ENCODE measurements around the gene INSRR.

Gene INSRR

DNA sequence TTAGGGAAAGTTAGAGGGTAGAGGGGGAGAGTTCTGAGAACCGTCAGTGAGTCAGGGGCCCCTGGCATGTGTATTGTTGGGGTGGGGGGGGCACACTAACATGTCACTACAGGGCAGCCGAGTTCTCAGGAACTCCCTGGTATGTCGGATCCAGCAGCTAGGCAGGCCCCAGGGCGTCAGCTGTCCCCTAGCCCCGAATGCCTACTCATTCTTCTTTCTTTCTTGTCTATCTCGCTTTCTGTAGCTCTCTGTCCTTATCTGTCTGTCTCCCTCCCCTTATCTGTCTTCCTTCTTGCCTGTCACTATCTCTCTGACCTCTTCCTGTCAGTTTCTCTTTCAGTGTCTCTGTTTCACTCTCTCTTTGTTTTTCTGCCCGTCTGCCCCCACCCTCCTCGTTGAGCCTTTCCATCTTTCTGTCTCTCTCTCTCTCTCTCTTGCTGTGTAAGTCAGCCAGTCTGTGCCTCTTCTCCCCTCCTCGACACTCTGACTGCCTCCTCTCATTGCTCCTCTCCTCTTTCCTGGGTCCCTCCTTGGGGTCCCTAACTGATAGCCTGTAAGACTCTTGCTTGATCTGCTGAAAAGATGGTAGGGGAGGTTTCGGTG, 4.2 kb upstream of the INSRR start:
- Histone ChIP-seq H3K36me3 (ENCODE audit: control insufficient read depth in 2 of 2, insufficient read depth in 2 of 2, low read length in 2 of 2) (no peaks in the 10 kb centered on the region), H3K27me3 (ENCODE audit: control insufficient read depth in 2 of 2, insufficient read depth in 2 of 2, low read length in 2 of 2) (peaks cover 36 to 51% of the 10 kb centered on the region in 2 donors), H3K4me1 (ENCODE audit: control insufficient read depth in 2 of 2, insufficient read depth in 2 of 2, low read length in 2 of 2) (peaks cover 8% of the 10 kb centered on the region in 2 donors), H3K4me3 (ENCODE audit: low read length in 2 of 2) (no peak overlapping the region), H3K27ac (ENCODE audit: low read depth in 2 of 2, low read length in 2 of 2) (no peak overlapping the region), H3K9me3 (ENCODE audit: control insufficient read depth in 2 of 2, low read length in 2 of 2) (no peaks in the 10 kb centered on the region), H3K9ac (ENCODE audit: low read depth in 1 of 2, low read length in 2 of 2) (no peak overlapping the region)

DNA sequence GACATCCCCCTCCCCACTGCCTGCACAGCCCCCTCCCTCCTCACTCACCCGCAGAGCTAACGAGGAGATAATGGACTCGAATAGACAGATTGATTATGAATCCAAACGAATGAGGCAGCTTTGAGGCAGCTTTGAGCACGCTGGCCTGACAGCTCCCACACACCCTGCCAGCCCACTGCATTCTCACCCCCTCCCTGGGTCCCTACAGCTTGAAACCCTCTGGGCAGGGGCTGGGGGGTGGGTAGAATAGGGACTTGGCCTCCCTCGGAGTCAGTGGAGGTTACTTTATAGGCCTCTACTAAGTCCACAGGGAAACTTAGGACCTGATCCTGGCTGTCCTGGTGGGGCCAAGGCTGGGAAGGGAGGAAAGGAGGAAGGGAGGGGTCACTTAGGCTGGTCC, 3.7 kb upstream of the INSRR start:
- H3K27me3 ChIP-seq (ENCODE audit: control insufficient read depth in 2 of 2, insufficient read depth in 2 of 2, low read length in 2 of 2) = peaks cover 41 to 55% of the 10 kb centered on the region in 2 donors
- H3K27ac ChIP-seq (ENCODE audit: low read depth in 2 of 2, low read length in 2 of 2) = no peak overlapping the region
- peaks cover 8% of the 10 kb centered on the region in 2 donors for H3K4me1 ChIP-seq (ENCODE audit: control insufficient read depth in 2 of 2, insufficient read depth in 2 of 2, low read length in 2 of 2)
- no peak overlapping the region for H3K4me3 ChIP-seq (ENCODE audit: low read length in 2 of 2)
- no peak overlapping the region for H3K9ac ChIP-seq (ENCODE audit: low read depth in 1 of 2, low read length in 2 of 2)
- no peaks in the 10 kb centered on the region for H3K36me3 ChIP-seq (ENCODE audit: control insufficient read depth in 2 of 2, insufficient read depth in 2 of 2, low read length in 2 of 2)
- H3K9me3 ChIP-seq (ENCODE audit: control insufficient read depth in 2 of 2, low read length in 2 of 2) = no peaks in the 10 kb centered on the region

DNA sequence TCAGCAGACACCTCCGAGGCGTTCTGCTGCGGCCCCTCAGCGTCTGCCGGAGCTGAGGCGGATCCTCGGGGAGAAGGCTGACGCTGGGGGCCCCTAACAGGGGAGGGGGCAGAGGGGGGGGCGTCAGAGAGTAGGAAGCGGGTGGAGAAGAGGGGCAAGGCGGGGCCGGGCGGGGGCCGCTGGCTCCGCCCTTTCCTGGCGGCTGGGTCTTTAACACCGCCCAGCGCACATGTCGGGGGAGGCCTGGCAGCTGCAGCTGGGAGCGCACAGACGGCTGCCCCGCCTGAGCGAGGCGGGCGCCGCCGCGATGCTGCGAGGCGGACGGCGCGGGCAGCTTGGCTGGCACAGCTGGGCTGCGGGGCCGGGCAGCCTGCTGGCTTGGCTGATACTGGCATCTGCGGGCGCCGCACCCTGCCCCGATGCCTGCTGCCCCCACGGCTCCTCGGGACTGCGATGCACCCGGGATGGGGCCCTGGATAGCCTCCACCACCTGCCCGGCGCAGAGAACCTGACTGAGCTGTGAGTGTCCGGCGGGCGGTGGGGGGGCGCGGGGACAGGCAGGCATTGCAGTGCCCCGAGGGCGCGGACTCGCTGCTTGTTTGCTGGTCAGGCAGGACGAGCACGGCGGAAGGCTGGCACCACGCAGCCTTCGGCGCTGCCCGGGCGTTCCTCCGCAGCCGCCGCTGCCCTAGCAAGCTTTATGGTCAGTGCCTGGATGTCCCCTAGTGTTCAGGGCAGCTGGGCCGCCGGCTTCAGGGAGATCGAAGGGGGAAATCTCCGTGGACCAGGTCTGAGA, 1.9 kb upstream of the INSRR start, which contains the start of gene NTRK1:
Gene NTRK1, plus strand, starts transcription at position 238 of the 796 bp plus-strand sequence. Its CDS starts 70 bp downstream, at position 308.
- Histone ChIP-seq H3K27me3 (ENCODE audit: control insufficient read depth in 2 of 2, insufficient read depth in 2 of 2, low read length in 2 of 2) (peaks cover 51 to 66% of the 10 kb centered on the region in 2 donors), H3K27ac (ENCODE audit: low read depth in 2 of 2, low read length in 2 of 2) (no peak within 1 kb of the TSS), H3K4me3 (ENCODE audit: low read length in 2 of 2) (peak within 1 kb of the TSS; percentile 37 to 57), H3K9me3 (ENCODE audit: control insufficient read depth in 2 of 2, low read length in 2 of 2) (no peaks in the 10 kb centered on the region), H3K4me1 (ENCODE audit: control insufficient read depth in 2 of 2, insufficient read depth in 2 of 2, low read length in 2 of 2) (peaks cover 8% of the 10 kb centered on the region in 2 donors), H3K36me3 (ENCODE audit: control insufficient read depth in 2 of 2, insufficient read depth in 2 of 2, low read length in 2 of 2) (no peaks in the 10 kb centered on the region), H3K9ac (ENCODE audit: low read depth in 1 of 2, low read length in 2 of 2) (peak within 1 kb of the TSS in 1 of 2 donors; percentile 6)

DNA sequence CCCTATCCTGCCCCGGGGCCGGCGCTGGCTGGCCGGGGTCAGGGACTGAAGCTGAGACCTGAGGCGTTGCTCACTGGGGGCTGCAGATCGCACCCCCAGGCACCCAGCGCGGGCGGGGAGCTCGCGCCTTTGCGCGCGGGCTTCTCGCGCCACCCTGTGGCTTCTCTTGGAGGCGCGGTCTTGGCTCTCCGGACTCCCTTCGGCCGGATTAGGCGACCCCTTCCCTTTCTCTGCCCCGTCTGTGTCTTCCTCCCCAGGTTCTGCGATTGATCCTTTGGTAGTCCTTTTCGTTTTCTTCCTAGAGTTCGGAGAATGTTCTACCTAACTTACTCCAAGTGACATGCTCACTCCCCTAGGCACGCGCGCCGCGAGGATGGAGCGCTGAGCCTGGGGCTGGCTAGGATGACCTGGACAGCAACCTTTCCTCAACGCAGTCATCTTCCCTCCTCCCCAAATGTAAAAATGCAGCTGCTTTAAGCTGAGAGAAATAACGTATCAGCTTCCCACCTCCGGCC, 1.3 kb upstream of the INSRR start:
- H3K36me3 ChIP-seq (ENCODE audit: control insufficient read depth in 2 of 2, insufficient read depth in 2 of 2, low read length in 2 of 2) = no peaks in the 10 kb centered on the region
- H3K9ac ChIP-seq (ENCODE audit: low read depth in 1 of 2, low read length in 2 of 2) = peak overlapping the region in 1 of 2 donors; percentile 6
- H3K27ac ChIP-seq (ENCODE audit: low read depth in 2 of 2, low read length in 2 of 2) = no peak overlapping the region
- peaks cover 8% of the 10 kb centered on the region in 2 donors for H3K4me1 ChIP-seq (ENCODE audit: control insufficient read depth in 2 of 2, insufficient read depth in 2 of 2, low read length in 2 of 2)
- H3K4me3 ChIP-seq (ENCODE audit: low read length in 2 of 2) = peak overlapping the region; percentile 37 to 57
- H3K9me3 ChIP-seq (ENCODE audit: control insufficient read depth in 2 of 2, low read length in 2 of 2) = no peaks in the 10 kb centered on the region
- H3K27me3 ChIP-seq (ENCODE audit: control insufficient read depth in 2 of 2, insufficient read depth in 2 of 2, low read length in 2 of 2) = peaks cover 51 to 66% of the 10 kb centered on the region in 2 donors

DNA sequence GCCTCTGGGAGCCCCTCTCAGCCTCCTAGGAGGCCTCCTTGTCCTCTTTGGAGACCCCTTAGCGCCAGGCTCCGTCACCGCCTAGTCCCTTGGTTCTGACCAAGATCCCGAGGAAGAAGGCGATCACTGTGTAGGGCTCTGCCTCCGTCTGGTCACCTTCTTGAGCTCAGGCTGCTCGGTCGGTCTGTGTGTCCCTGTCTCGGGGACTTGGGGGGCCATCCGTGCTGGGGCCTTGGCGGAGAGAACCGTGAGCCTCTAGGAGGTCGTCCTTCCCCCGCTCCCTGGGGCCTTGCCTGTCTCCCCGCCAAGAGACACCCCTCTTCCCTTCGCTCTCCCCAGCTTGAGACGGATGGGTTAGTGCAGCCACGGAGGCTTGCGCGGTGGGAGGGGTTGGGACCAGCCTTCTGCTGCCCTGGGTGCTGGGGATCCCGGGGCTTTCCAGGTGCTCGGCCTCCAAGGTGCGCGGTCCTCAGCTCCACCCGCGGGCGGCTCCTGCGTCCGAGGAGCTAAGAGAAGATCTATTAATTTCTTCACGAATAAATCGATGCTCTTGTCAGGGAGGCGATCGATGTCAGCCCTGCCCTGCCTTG, 701 bp upstream of the INSRR start:
- Histone ChIP-seq H3K4me1 (ENCODE audit: control insufficient read depth in 2 of 2, insufficient read depth in 2 of 2, low read length in 2 of 2) (peaks cover 8% of the 10 kb centered on the region in 2 donors), H3K9me3 (ENCODE audit: control insufficient read depth in 2 of 2, low read length in 2 of 2) (no peaks in the 10 kb centered on the region), H3K9ac (ENCODE audit: low read depth in 1 of 2, low read length in 2 of 2) (no peak overlapping the region), H3K27ac (ENCODE audit: low read depth in 2 of 2, low read length in 2 of 2) (no peak overlapping the region), H3K36me3 (ENCODE audit: control insufficient read depth in 2 of 2, insufficient read depth in 2 of 2, low read length in 2 of 2) (no peaks in the 10 kb centered on the region), H3K27me3 (ENCODE audit: control insufficient read depth in 2 of 2, insufficient read depth in 2 of 2, low read length in 2 of 2) (peaks cover 49 to 66% of the 10 kb centered on the region in 2 donors), H3K4me3 (ENCODE audit: low read length in 2 of 2) (peak overlapping the region; percentile 37 to 57)

DNA sequence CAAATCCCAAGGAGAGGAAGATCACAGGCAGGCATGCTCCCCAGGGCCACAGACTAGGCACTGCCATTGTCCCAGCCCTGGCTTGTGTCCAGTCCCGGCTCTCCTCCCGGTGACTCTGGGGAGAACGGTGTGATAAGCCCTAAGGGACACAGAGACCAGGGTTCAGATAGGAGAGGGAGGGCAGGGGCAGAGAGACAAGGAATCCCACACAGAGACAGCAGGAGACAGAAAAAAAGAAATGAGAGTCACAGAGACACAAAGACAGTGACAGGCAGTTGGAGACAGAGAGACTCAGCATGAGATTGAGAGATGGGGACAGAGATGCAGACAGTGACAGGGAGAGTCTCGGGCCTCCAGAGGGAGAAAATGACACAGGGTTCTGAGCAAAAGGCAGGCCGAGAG, 361 bp downstream of the INSRR start:
- H3K4me1 ChIP-seq (ENCODE audit: control insufficient read depth in 2 of 2, insufficient read depth in 2 of 2, low read length in 2 of 2) = peaks cover 8% of the 10 kb centered on the region in 2 donors
- H3K27me3 ChIP-seq (ENCODE audit: control insufficient read depth in 2 of 2, insufficient read depth in 2 of 2, low read length in 2 of 2) = peaks cover 45 to 63% of the 10 kb centered on the region in 2 donors
- H3K36me3 ChIP-seq (ENCODE audit: control insufficient read depth in 2 of 2, insufficient read depth in 2 of 2, low read length in 2 of 2) = no peaks in the 10 kb centered on the region
- H3K9me3 ChIP-seq (ENCODE audit: control insufficient read depth in 2 of 2, low read length in 2 of 2) = no peaks in the 10 kb centered on the region
- H3K27ac ChIP-seq (ENCODE audit: low read depth in 2 of 2, low read length in 2 of 2) = no peak overlapping the region
- no peak overlapping the region for H3K4me3 ChIP-seq (ENCODE audit: low read length in 2 of 2)
- no peak overlapping the region for H3K9ac ChIP-seq (ENCODE audit: low read depth in 1 of 2, low read length in 2 of 2)

DNA sequence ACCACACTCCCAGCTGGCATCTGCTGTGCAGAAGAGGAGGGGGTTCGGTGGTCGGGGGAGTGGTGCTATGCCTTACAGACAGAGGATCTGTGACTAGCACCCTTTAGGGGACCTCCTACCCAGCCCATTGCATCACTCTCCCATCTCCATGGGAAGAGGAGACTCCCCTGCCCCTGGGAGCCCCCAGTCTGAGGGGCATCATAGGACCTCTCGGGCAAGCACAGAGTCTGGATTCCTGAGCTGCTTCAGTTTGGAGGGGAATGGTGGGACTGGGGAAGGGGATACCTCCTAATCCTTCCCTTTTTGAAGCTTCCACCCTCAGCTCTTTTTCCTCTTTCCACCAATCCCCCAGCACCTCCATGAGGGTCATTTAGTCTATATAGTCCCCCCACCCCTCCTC, 1.4 kb downstream of the INSRR start:
- Histone ChIP-seq H3K27me3 (ENCODE audit: control insufficient read depth in 2 of 2, insufficient read depth in 2 of 2, low read length in 2 of 2) (peaks cover 45 to 60% of the 10 kb centered on the region in 2 donors), H3K9me3 (ENCODE audit: control insufficient read depth in 2 of 2, low read length in 2 of 2) (no peaks in the 10 kb centered on the region), H3K27ac (ENCODE audit: low read depth in 2 of 2, low read length in 2 of 2) (no peak overlapping the region), H3K4me3 (ENCODE audit: low read length in 2 of 2) (no peak overlapping the region), H3K36me3 (ENCODE audit: control insufficient read depth in 2 of 2, insufficient read depth in 2 of 2, low read length in 2 of 2) (no peaks in the 10 kb centered on the region), H3K9ac (ENCODE audit: low read depth in 1 of 2, low read length in 2 of 2) (no peak overlapping the region), H3K4me1 (ENCODE audit: control insufficient read depth in 2 of 2, insufficient read depth in 2 of 2, low read length in 2 of 2) (peaks cover 8% of the 10 kb centered on the region in 2 donors)

DNA sequence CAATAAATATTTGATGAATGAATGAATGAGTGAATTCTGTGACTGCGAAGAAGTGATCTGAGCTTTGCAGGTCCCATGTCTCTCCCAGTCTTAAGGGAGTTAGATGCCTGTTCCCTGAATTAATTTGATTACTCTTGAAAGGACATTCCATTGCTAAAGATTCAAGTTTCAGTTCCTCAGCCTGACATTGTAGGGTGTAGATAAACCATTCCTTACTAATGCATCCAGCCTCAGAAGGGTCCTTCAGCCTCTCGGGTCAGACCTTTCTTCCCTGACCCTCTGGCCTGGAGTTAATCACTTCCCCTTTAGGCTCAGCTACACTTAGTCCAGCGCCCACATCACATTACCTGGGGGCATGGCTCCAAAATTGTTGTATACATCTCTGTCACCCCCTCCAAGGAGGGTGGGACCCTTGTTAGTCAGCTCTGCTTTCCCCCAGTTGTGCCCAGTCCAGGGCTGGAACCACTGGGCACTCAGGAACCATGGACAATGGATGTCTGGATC, 2.6 kb downstream of the INSRR start:
- Histone ChIP-seq H3K9me3 (ENCODE audit: control insufficient read depth in 2 of 2, low read length in 2 of 2) (no peaks in the 10 kb centered on the region), H3K27ac (ENCODE audit: low read depth in 2 of 2, low read length in 2 of 2) (no peak overlapping the region), H3K4me1 (ENCODE audit: control insufficient read depth in 2 of 2, insufficient read depth in 2 of 2, low read length in 2 of 2) (peaks cover 8% of the 10 kb centered on the region in 2 donors), H3K36me3 (ENCODE audit: control insufficient read depth in 2 of 2, insufficient read depth in 2 of 2, low read length in 2 of 2) (no peaks in the 10 kb centered on the region), H3K4me3 (ENCODE audit: low read length in 2 of 2) (no peak overlapping the region), H3K27me3 (ENCODE audit: control insufficient read depth in 2 of 2, insufficient read depth in 2 of 2, low read length in 2 of 2) (peaks cover 35 to 48% of the 10 kb centered on the region in 2 donors), H3K9ac (ENCODE audit: low read depth in 1 of 2, low read length in 2 of 2) (no peak overlapping the region)

DNA sequence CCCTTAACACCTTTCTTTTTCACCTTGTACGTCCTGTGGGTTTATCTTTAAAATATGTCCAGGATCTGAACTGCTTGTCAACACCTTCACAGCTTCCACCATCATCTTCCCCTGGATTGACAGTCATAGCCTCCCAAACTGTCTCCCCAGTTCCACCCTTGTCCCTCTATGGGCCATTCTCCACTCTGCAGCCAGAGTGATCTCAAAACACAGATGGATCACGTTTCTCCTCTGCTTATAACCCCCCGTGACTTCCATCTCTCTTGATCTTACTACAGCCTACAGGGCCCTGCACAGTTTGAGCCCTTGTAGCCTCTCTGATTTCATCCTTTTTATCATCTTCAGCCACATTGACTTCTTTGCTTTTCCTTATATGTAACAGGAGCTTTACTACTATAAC, 4.3 kb downstream of the INSRR start:
- Histone ChIP-seq H3K27ac (ENCODE audit: low read depth in 2 of 2, low read length in 2 of 2) (no peak overlapping the region), H3K4me1 (ENCODE audit: control insufficient read depth in 2 of 2, insufficient read depth in 2 of 2, low read length in 2 of 2) (peaks cover 1 to 2% of the 10 kb centered on the region in 2 donors), H3K9me3 (ENCODE audit: control insufficient read depth in 2 of 2, low read length in 2 of 2) (no peaks in the 10 kb centered on the region), H3K4me3 (ENCODE audit: low read length in 2 of 2) (no peak overlapping the region), H3K9ac (ENCODE audit: low read depth in 1 of 2, low read length in 2 of 2) (no peak overlapping the region), H3K27me3 (ENCODE audit: control insufficient read depth in 2 of 2, insufficient read depth in 2 of 2, low read length in 2 of 2) (peaks cover 26 to 38% of the 10 kb centered on the region in 2 donors), H3K36me3 (ENCODE audit: control insufficient read depth in 2 of 2, insufficient read depth in 2 of 2, low read length in 2 of 2) (no peaks in the 10 kb centered on the region)

DNA sequence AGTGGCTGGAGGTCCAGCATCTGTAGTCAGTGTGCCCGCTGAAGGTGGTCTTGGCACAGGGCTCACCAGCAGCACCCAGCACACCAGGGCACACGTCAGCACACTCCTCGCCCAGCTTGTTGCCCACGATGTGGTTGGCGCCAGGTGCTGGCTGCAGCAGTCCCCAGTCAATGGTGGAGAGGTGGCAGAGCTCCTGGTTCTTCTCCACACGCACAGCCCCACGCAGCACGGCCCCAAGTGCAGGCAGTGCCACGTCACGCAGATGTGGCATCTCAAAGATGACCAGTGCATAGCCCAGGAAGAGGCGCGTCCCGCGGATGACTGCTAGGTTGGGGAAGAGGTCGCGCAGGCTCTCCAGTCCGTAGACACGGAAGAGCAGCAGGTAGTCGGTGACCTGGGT, 5.2 kb downstream of the INSRR start:
- no peaks in the 10 kb centered on the region for H3K36me3 ChIP-seq (ENCODE audit: control insufficient read depth in 2 of 2, insufficient read depth in 2 of 2, low read length in 2 of 2)
- H3K4me3 ChIP-seq (ENCODE audit: low read length in 2 of 2) = no peak overlapping the region
- H3K4me1 ChIP-seq (ENCODE audit: control insufficient read depth in 2 of 2, insufficient read depth in 2 of 2, low read length in 2 of 2) = no peaks in the 10 kb centered on the region
- peaks cover 24 to 36% of the 10 kb centered on the region in 2 donors for H3K27me3 ChIP-seq (ENCODE audit: control insufficient read depth in 2 of 2, insufficient read depth in 2 of 2, low read length in 2 of 2)
- H3K9ac ChIP-seq (ENCODE audit: low read depth in 1 of 2, low read length in 2 of 2) = no peak overlapping the region
- H3K9me3 ChIP-seq (ENCODE audit: control insufficient read depth in 2 of 2, low read length in 2 of 2) = no peaks in the 10 kb centered on the region
- no peak overlapping the region for H3K27ac ChIP-seq (ENCODE audit: low read depth in 2 of 2, low read length in 2 of 2)

All from mucosa of rectum (tissue), 2 donors.